Esophagus (tissue), 2 donors: ENCODE results near the gene ARHGAP26. TPM values are rescaled to one million over a fixed set of nuclear protein-coding genes. Genes with fewer than 3 reads are reported as not detected.

Experiments used
- H3K27ac ChIP-seq, 2 donors: one replicate each; pipeline ENCODE4 v1.5.1; 2013; ENCODE audit warnings: low read depth in 2 of 2, mild to moderate bottlenecking in 2 of 2, inconsistent platforms in 1 of 2, low read length in 1 of 2, moderate library complexity in 1 of 2
- H3K27me3 ChIP-seq, 2 donors: one replicate each; pipeline ENCODE4 v1.6.1; 2013; ENCODE audit warnings: low read length in 2 of 2, control low read depth in 1 of 2, mild to moderate bottlenecking in 1 of 2; ENCODE audit not compliant: insufficient read depth in 2 of 2, control insufficient read depth in 1 of 2
- H3K36me3 ChIP-seq, 2 donors: one replicate each; pipeline ENCODE4 v1.6.1; 2013; ENCODE audit warnings: low read length in 1 of 2; ENCODE audit not compliant: control insufficient read depth in 2 of 2, insufficient read depth in 2 of 2
- H3K4me1 ChIP-seq, 2 donors: one replicate each; pipeline ENCODE4 v1.6.1; 2013; ENCODE audit warnings: low read length in 1 of 2; ENCODE audit not compliant: control insufficient read depth in 2 of 2, insufficient read depth in 2 of 2
- H3K4me3 ChIP-seq, 2 donors: one replicate each; pipeline ENCODE4 v1.5.1; 2013; ENCODE audit warnings: low read length in 2 of 2, mild to moderate bottlenecking in 2 of 2, low read depth in 1 of 2, moderate library complexity in 1 of 2
- H3K9me3 ChIP-seq, 2 donors: one replicate each; pipeline ENCODE4 v1.6.1; 2013; ENCODE audit warnings: mild to moderate bottlenecking in 2 of 2, low read depth in 1 of 2, low read length in 1 of 2, moderate library complexity in 1 of 2; ENCODE audit not compliant: control insufficient read depth in 2 of 2, insufficient read depth in 1 of 2
- WGBS, 2 donors: extraction: QIAGEN DNeasy Blood & Tissue Kit; methylation state at CpG; one replicate each; pipeline ENCODE4 v1.1.7; 2013; 5-methylcytosine and 5-hydroxymethylcytosine counted together
- polyA plus RNA-seq, 2 donors: library from polyadenylated mRNA; stranded (reverse); fragments of 200-250 nt; gene quantifications; one replicate each; pipeline ENCODE4 v1.2.3, GENCODE V29; 2013
- donor health status: healthy with polysubstance abuse.
- donor health status: Bipolar disorder and iron deficiency.

ARHGAP26 gene
- polyA plus RNA-seq, 2 donors = 3.1 to 3.6 TPM

- Histone ChIP-seq H3K36me3 (no peaks in the 10 kb centered on the region), H3K4me3 (no peak overlapping the region), H3K4me1 (no peaks in the 10 kb centered on the region), H3K27ac (no peak overlapping the region), H3K9me3 (no peaks in the 10 kb centered on the region), H3K27me3 (no peaks in the 10 kb centered on the region)
- 61 to 64% methylated on average over 9 of the region's 9 CpGs for WGBS, 2 donors
Observed at GRCh38 chr5:143140492-143141203, 370.5 kb downstream of the ARHGAP26 start.

- H3K36me3 ChIP-seq = no peaks in the 10 kb centered on the region
- H3K27me3 ChIP-seq = no peaks in the 10 kb centered on the region
- H3K9me3 ChIP-seq = no peaks in the 10 kb centered on the region
- no peak overlapping the region for H3K27ac ChIP-seq
- no peak overlapping the region for H3K4me3 ChIP-seq
- H3K4me1 ChIP-seq = no peaks in the 10 kb centered on the region
- 75 to 81% methylated on average over 6 of the region's 6 CpGs for WGBS, 2 donors
Observed at GRCh38 chr5:143141652-143142051, 371.5 kb downstream of the ARHGAP26 start.

- Histone ChIP-seq H3K9me3 (no peaks in the 10 kb centered on the region), H3K4me3 (no peak overlapping the region), H3K4me1 (no peaks in the 10 kb centered on the region), H3K27ac (peak overlapping the region; percentile 72 to 73), H3K27me3 (no peaks in the 10 kb centered on the region), H3K36me3 (peaks cover 0 to 2% of the 10 kb centered on the region in 2 donors)
- WGBS, 2 donors = 37 to 57% methylated on average over 8 of the region's 8 CpGs
Observed at GRCh38 chr5:143142596-143143435, 372.6 kb downstream of the ARHGAP26 start.

GRCh38 chr5:143143973-143144372 is 373.8 kb downstream of the ARHGAP26 start:
- Histone ChIP-seq H3K27me3 (no peaks in the 10 kb centered on the region), H3K4me1 (no peaks in the 10 kb centered on the region), H3K4me3 (no peak overlapping the region), H3K36me3 (peaks cover 0 to 2% of the 10 kb centered on the region in 2 donors), H3K27ac (no peak overlapping the region), H3K9me3 (no peaks in the 10 kb centered on the region)
- WGBS, 2 donors = 98 to 100% methylated on average over 3 of the region's 3 CpGs

GRCh38 chr5:143145243-143146160 is 375.3 kb downstream of the ARHGAP26 start:
- no peaks in the 10 kb centered on the region for H3K27me3 ChIP-seq
- peak overlapping the region in 1 of 2 donors; percentile 18 for H3K27ac ChIP-seq
- WGBS, 2 donors = 54 to 57% methylated on average over 9 of the region's 9 CpGs
- H3K36me3 ChIP-seq = peaks cover 0 to 2% of the 10 kb centered on the region in 2 donors
- no peaks in the 10 kb centered on the region for H3K9me3 ChIP-seq
- no peak overlapping the region for H3K4me3 ChIP-seq
- H3K4me1 ChIP-seq = no peaks in the 10 kb centered on the region

- H3K27ac ChIP-seq = peak overlapping the region in 1 of 2 donors; percentile 16
- peaks cover 0 to 2% of the 10 kb centered on the region in 2 donors for H3K36me3 ChIP-seq
- no peaks in the 10 kb centered on the region for H3K9me3 ChIP-seq
- H3K4me1 ChIP-seq = no peaks in the 10 kb centered on the region
- no peaks in the 10 kb centered on the region for H3K27me3 ChIP-seq
- no peak overlapping the region for H3K4me3 ChIP-seq
Observed at GRCh38 chr5:143146161-143146560, 376.0 kb downstream of the ARHGAP26 start.

- WGBS, 2 donors = 82 to 86% methylated on average over 4 of the region's 4 CpGs
- Histone ChIP-seq H3K27ac (peak overlapping the region; percentile 15 to 40), H3K36me3 (peaks cover 0 to 2% of the 10 kb centered on the region in 2 donors), H3K9me3 (no peaks in the 10 kb centered on the region), H3K4me1 (no peaks in the 10 kb centered on the region), H3K4me3 (no peak overlapping the region), H3K27me3 (no peaks in the 10 kb centered on the region)
Observed at GRCh38 chr5:143147383-143147782, 377.2 kb downstream of the ARHGAP26 start.

- Histone ChIP-seq H3K27me3 (no peaks in the 10 kb centered on the region), H3K36me3 (peaks cover 0 to 2% of the 10 kb centered on the region in 2 donors), H3K4me3 (no peak overlapping the region), H3K27ac (peak overlapping the region in 1 of 2 donors; percentile 40), H3K9me3 (no peaks in the 10 kb centered on the region), H3K4me1 (no peaks in the 10 kb centered on the region)
- WGBS, 2 donors = 82% methylated on average over 6 of the region's 6 CpGs
Observed at GRCh38 chr5:143147902-143148301, 377.7 kb downstream of the ARHGAP26 start.

GRCh38 chr5:143148771-143149170 is 378.6 kb downstream of the ARHGAP26 start:
- no peaks in the 10 kb centered on the region for H3K27me3 ChIP-seq
- 93% methylated on average over 3 of the region's 3 CpGs for WGBS, 2 donors
- H3K36me3 ChIP-seq = peaks cover 0 to 2% of the 10 kb centered on the region in 2 donors
- no peaks in the 10 kb centered on the region for H3K9me3 ChIP-seq
- no peak overlapping the region for H3K4me3 ChIP-seq
- no peak overlapping the region for H3K27ac ChIP-seq
- no peaks in the 10 kb centered on the region for H3K4me1 ChIP-seq
